K562 (cell line): ENCODE data around the gene PITPNB. TPM values are rescaled to one million over a fixed set of nuclear protein-coding genes. Genes with fewer than 3 reads are reported as not detected.

Experiments used
- ARID3B ChIP-seq: fragments of 250-450 bp; sonication (Bioruptor Pico); IDR thresholded peaks from 2 replicates; pipeline ENCODE4 v1.4.0; 2020; ENCODE audit warnings: borderline replicate concordance
- BRF1 ChIP-seq: IDR thresholded peaks from 3 replicates; pipeline ENCODE4 v1.6.1; 2011; ENCODE audit warnings: borderline replicate concordance, mild to moderate bottlenecking; ENCODE audit not compliant: insufficient read length; ENCODE audit errors: extremely low read depth
- CREB1 ChIP-seq, 2 experiments: sonication (generic) in 1 of 2; formaldehyde crosslinking in 1 of 2; IDR thresholded peaks; 2 replicates each; pipeline versions ENCODE4 v1.6.1 to v1.8.0; 2012 to 2022; ENCODE audit warnings: inconsistent platforms in 1 of 2, mild to moderate bottlenecking in 1 of 2, missing genetic modification reagents in 1 of 2, moderate library complexity in 1 of 2
- CTBP1 ChIP-seq: fragments of 450-650 bp; IDR thresholded peaks from 2 replicates; pipeline ENCODE4 v1.6.1; 2016; ENCODE audit warnings: borderline replicate concordance
- ESRRB ChIP-seq: fragments of 250-450 bp; sonication (Bioruptor Pico); IDR thresholded peaks from 2 replicates; pipeline ENCODE4 v1.5.0; 2020; ENCODE audit warnings: mild to moderate bottlenecking, moderate library complexity, borderline replicate concordance
- GABPA ChIP-seq: fragments of 200-800 bp; sonication (Bioruptor generic); conservative IDR thresholded peaks from 2 replicates; pipeline ENCODE4 v1.6.1; 2016; ENCODE audit warnings: low read depth, missing genetic modification characterization, missing compliant biosample characterization
- GATA2 ChIP-seq: sonication (generic); formaldehyde crosslinking; IDR thresholded peaks from 2 replicates; pipeline ENCODE4 v1.4.0; 2020; ENCODE audit warnings: mild to moderate bottlenecking, missing genetic modification reagents
- HDAC1 ChIP-seq, 2 experiments: fragments of 450-650 bp; IDR thresholded peaks; 2 replicates each; pipeline ENCODE4 v1.6.1; 2016 to 2017; ENCODE audit warnings: inconsistent platforms in 1 of 2, mild to moderate bottlenecking in 1 of 2, moderate library complexity in 1 of 2
- HEY1 ChIP-seq: fragments of 250-450 bp; sonication (Bioruptor Pico); IDR thresholded peaks from 2 replicates; pipeline ENCODE4 v1.5.0; 2020; ENCODE audit warnings: mild to moderate bottlenecking, moderate library complexity, borderline replicate concordance
- KLF16 ChIP-seq: IDR thresholded peaks from 2 replicates; pipeline ENCODE4 v1.6.1; 2016; ENCODE audit warnings: antibody characterized with exemption
- PHF8 ChIP-seq: fragments of 200-600 bp; sonication (generic); IDR thresholded peaks from 2 replicates; pipeline ENCODE4 v1.6.1; 2012; ENCODE audit warnings: mixed run types, mild to moderate bottlenecking, inconsistent platforms, low read length, moderate library complexity, borderline replicate concordance
- POLR2AphosphoS5 ChIP-seq: IDR thresholded peaks from 2 replicates; pipeline ENCODE4 v1.6.1; 2011; ENCODE audit warnings: mild to moderate bottlenecking, low read depth, low read length, moderate library complexity; ENCODE audit not compliant: control insufficient read depth, insufficient read depth
- TGIF2 ChIP-seq: sonication (generic); formaldehyde crosslinking; IDR thresholded peaks from 2 replicates; pipeline ENCODE4 v1.8.1; 2022; ENCODE audit warnings: mild to moderate bottlenecking, missing genetic modification reagents, moderate library complexity
- THRA ChIP-seq: fragments of 450-650 bp; IDR thresholded peaks from 2 replicates; pipeline ENCODE4 v1.6.1; 2017; ENCODE audit warnings: mild to moderate bottlenecking, moderate library complexity
- TSC22D4 ChIP-seq: fragments of 450-650 bp; IDR thresholded peaks from 2 replicates; pipeline ENCODE4 v1.6.1; 2016; ENCODE audit warnings: missing genetic modification characterization, missing biosample characterization, control low read depth
- ZNF445 ChIP-seq: fragments of 250-450 bp; sonication (Bioruptor Pico); IDR thresholded peaks from 2 replicates; pipeline ENCODE4 v1.4.0; 2020; ENCODE audit warnings: low read depth, mild to moderate bottlenecking, moderate library complexity
- ZNF778 ChIP-seq: fragments of 450-650 bp; formaldehyde crosslinking; IDR thresholded peaks from 2 replicates; pipeline ENCODE4 v1.4.0; 2020; ENCODE audit warnings: mild to moderate bottlenecking, moderate library complexity
- polyA plus RNA-seq, 8 experiments: library from polyadenylated mRNA; depleted of rRNA in 4 of 8; stranded (reverse) in 5 of 8; unstranded in 3 of 8; fragments of >200 nt; fragmentation: Nextera tagmentation in 2 of 8; fragmentation: Illumina TruSeq in 1 of 8; extraction: Ambion mirVana in 2 of 8; extraction: Trizol in 1 of 8; gene quantifications; 2 replicates each; pipeline versions ENCODE4 v1.2.1 to v1.2.3, GENCODE V29; 2011 to 2014; ENCODE audit warnings: inconsistent platforms in 1 of 8, missing spikeins in 1 of 8
- total RNA-seq, 7 experiments: library from RNA; depleted of rRNA in 6 of 7; stranded (reverse); fragments of >200 nt in 6 of 7; fragmentation: Illumina TruSeq in 2 of 7; extraction: Trizol in 2 of 7; gene quantifications; 2 replicates each; pipeline versions ENCODE4 v1.2.1 to v1.2.3, GENCODE V29; 2011 to 2021; ENCODE audit warnings: low replicate concordance in 1 of 7
- TF ChIP-seq, protein P1 (sequence below): fragments of 450-650 bp; IDR thresholded peaks from 2 replicates; pipeline ENCODE4 v1.6.1; 2016; ENCODE audit warnings: borderline replicate concordance
- TF ChIP-seq, protein P2 (sequence below): fragments of 250-450 bp; sonication (Bioruptor Pico); IDR thresholded peaks from 2 replicates; pipeline ENCODE4 v1.5.0; 2021; ENCODE audit warnings: mild to moderate bottlenecking, moderate library complexity

Gene PITPNB
- total and polyA plus RNA-seq, 9 of the 15 experiments (the other 6 are each of a cell fraction or from before 2014, with no cell fraction given), result 13.1 to 52.4 (median 34.7) TPM

DNA sequence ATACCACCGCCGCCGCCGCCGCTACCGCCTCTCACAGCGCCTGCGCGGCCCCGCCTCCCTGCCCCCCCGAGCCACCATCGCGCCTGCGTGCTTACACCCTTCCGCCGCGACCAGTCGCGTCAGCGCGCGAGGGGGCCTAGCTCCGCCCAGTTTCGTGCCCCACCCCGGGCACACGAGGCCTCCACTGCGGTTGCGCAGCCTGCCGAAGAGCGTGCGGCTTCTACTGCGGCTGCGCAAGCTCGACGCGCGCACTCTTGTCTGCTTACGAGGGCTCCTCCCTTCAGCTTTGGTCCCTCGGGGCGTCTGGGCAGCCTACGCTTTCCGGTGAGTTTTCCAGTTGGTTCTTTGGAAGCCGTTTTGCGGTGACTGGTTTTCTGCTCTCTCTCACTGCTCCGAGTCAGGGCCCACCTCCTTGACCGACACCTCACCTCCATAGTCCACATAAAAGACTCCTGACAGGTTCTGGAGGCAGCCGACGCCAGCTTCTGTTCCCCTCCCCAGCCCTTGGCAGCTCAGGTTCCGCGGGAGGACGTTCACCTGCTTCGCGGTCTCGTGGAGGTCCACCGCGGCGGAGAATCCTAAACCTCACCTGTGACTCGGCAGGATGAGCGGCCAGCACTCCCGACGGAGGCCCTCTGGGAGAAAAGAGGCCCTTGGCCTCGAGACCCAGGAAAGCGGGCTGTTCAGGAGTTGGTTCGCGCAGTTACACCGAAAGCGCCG is at the start of gene PITPNB (continued):
- TF ChIP-seq, protein P1, sequence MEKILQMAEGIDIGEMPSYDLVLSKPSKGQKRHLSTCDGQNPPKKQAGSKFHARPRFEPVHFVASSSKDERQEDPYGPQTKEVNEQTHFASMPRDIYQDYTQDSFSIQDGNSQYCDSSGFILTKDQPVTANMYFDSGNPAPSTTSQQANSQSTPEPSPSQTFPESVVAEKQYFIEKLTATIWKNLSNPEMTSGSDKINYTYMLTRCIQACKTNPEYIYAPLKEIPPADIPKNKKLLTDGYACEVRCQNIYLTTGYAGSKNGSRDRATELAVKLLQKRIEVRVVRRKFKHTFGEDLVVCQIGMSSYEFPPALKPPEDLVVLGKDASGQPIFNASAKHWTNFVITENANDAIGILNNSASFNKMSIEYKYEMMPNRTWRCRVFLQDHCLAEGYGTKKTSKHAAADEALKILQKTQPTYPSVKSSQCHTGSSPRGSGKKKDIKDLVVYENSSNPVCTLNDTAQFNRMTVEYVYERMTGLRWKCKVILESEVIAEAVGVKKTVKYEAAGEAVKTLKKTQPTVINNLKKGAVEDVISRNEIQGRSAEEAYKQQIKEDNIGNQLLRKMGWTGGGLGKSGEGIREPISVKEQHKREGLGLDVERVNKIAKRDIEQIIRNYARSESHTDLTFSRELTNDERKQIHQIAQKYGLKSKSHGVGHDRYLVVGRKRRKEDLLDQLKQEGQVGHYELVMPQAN, result peak; percentile 56; the same call in 1 of the 2 replicates
- TF ChIP-seq HEY1 (CRISPR knock-in tag), result no peak
- TF ChIP-seq CTBP1, result no peak
- TF ChIP-seq BRF1, result no peak
- TF ChIP-seq, protein P2, sequence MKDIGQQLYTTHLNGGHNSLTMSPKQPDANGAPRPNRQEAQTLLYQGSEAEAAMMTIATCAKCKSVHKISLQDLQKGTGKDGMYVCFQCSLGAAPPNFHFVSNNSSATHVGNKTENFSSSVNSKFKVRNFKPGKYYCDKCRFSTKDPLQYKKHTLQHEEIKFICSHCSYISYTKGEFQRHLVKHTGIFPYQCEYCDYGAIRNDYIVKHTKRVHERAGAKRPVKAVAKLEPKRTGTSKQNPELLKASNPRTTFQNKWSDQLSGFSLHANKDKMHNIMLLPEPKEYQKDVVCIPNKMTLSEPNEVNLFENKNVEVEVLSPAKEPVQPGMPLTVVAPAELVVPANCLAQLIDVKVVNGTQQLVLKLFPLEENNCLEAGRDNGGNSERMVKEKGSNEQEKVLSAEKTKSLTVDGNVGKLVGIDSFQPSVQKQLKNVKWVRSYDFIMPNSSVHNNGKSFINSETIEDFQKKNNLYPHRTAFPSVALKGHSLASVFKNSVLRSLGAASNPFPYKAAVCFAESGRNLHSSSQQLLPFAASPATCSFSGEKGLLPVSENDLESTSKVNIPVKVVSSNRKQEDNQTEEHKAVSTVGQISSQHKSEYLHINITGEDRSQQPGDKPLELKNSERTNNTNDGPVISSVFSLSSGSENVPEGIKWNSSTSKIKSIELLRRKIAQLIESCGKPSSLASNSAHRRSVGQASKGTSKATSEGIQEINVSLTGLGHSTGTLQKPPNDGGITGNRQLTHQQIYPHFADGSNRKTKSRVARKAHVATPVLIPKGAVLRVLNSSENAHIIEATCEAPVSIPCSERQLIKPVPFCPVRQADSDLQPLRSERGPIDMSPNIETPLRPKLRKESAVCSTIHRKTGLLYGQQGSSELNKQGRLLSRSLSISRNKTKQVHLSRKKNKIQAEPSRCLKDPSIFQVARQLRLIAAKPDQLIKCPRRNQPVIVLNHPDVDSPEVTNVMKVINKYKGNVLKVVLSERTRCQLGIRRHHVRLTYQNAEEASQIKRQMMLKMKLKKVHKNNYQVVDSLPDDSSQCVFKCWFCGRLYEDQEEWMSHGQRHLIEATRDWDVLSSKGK, result no peak
- no peak for TF ChIP-seq ARID3B (CRISPR knock-in tag)
- no peak for TF ChIP-seq ZNF445 (CRISPR knock-in tag)
- no peak for TF ChIP-seq HDAC1 (IDR thresholded peaks at IDR 0.05)
- no peak for TF ChIP-seq TSC22D4 (tag)
- no peak for TF ChIP-seq ESRRB (CRISPR knock-in tag)
- TF ChIP-seq KLF16, result no peak
- no peak for TF ChIP-seq GATA2 (CRISPR knock-in tag)
- TF ChIP-seq CREB1 (IDR thresholded peaks at IDR 0.05), result peak; percentile 92
- peak; percentile 92 for TF ChIP-seq CREB1 (CRISPR knock-in tag; IDR thresholded peaks at IDR 0.05)
- peak; percentile 49 for TF ChIP-seq GABPA (tag)
- TF ChIP-seq ZNF778 (CRISPR knock-in tag), result no peak
- peak; percentile 62; the same call in 1 of the 2 replicates for TF ChIP-seq PHF8
- no peak for TF ChIP-seq THRA
- TF ChIP-seq TGIF2 (CRISPR knock-in tag), result no peak
- peak; percentile 73; the same call in 1 of the 2 replicates for TF ChIP-seq POLR2AphosphoS5
